NT2/D1 (cell line): ENCODE data around the gene NOC2L.

Source experiments
- SUZ12 ChIP-seq: IDR thresholded peaks from 2 replicates; pipeline ENCODE4 v1.6.1; 2011; ENCODE audit not compliant: insufficient read length, insufficient read depth; ENCODE audit errors: extremely low read depth
- YY1 ChIP-seq: IDR thresholded peaks from 2 replicates; pipeline ENCODE4 v1.6.1; 2011; ENCODE audit not compliant: insufficient read length, insufficient read depth

- TF ChIP-seq YY1 (no peak), SUZ12 (no peak)
These were observed 44.8 kb upstream of the NOC2L start for GRCh38 chr1:1003618-1004419.
